Fibroblast of mammary gland (primary cell): Measurements from ENCODE around the gene ARL16.

Experiments used
- DNase-seq: peaks from one replicate; pipeline ENCODE4 v3.0.0-alpha.2; 2010; ENCODE audit warnings: low read depth
- H3K4me3 ChIP-seq: 2 replicates; pipeline ENCODE4 v1.5.1; 2011; ENCODE audit warnings: low read depth, mild to moderate bottlenecking, low read length, moderate library complexity; ENCODE audit not compliant: control insufficient read depth
- CTCF ChIP-seq: conservative IDR thresholded peaks from 2 replicates; pipeline ENCODE4 v1.5.1; 2011; ENCODE audit warnings: low read depth, low read length, inconsistent platforms; ENCODE audit not compliant: control insufficient read depth, insufficient read depth

Gene ARL16

GRCh38 chr17:81662002-81662401 is 21.6 kb downstream of the ARL16 start:
- no peak for DNase-seq
- TF ChIP-seq CTCF = no peak
- H3K4me3 ChIP-seq = no peak overlapping the region

GRCh38 chr17:81660441-81660840 is 23.2 kb downstream of the ARL16 start:
- no peak for DNase-seq
- no peak for TF ChIP-seq CTCF
- H3K4me3 ChIP-seq = no peak overlapping the region

GRCh38 chr17:81659038-81659437 is 24.6 kb downstream of the ARL16 start:
- H3K4me3 ChIP-seq = no peak overlapping the region
- DNase-seq = no peak
- no peak for TF ChIP-seq CTCF

- no peak for DNase-seq
- no peak for TF ChIP-seq CTCF
- H3K4me3 ChIP-seq = no peak overlapping the region
These were observed 26.8 kb downstream of the ARL16 start for GRCh38 chr17:81656835-81657234.

- no peak for DNase-seq
- no peak for TF ChIP-seq CTCF
- H3K4me3 ChIP-seq = no peak within 1 kb of the TSS
These were observed 27.4 kb downstream of the ARL16 start, which contains the start of gene PDE6G for GRCh38 chr17:81656118-81656743. PDE6G (minus strand) TSS chr17:81656542; CDS start chr17:81653305, 3,237 bp downstream.

- no peak for DNase-seq
- no peak overlapping the region for H3K4me3 ChIP-seq
- no peak for TF ChIP-seq CTCF
These were observed 28.0 kb downstream of the ARL16 start for GRCh38 chr17:81655378-81656117.
